ENCODE results near the gene CSNK1G3. TPM values are rescaled to one million over a fixed set of nuclear protein-coding genes. Genes with fewer than 3 reads are reported as not detected.
"Not testable (repeated sequence)": the region's sequence is repeated elsewhere in the genome, so short reads cannot be mapped to it uniquely, and the experiment has no call there.

CSNK1G3 gene
- total RNA-seq, 2 experiments from 2014 or later: 30.6 to 31.5 TPM

DNA sequence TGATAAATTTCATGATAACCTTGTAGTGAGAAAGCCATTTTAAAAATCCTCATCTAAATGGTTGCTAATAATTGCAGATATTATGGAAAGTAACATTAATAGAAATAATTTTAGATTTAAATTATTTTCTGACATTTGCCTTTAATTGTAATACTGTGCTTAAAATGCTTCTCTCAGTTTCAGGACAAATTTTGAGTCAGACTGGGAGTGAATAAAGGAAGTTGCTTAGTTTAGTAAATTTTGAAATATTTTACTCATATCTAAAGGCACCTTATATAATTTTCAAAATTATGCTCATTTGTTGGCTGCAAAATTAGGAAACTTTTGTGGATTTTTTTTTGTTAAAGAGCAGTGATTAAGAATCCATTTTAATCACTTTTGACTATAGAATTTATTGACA is 93.8 kb downstream of the CSNK1G3 start:
- ChIA-PET CTCF (interaction anchor here (1.2 to 4.4 kb wide), 2 partner anchors 14 to 182 kb away, joined by 4 to 13 read pairs; partner anchors contain the start of gene CEP120), POLR2A (no interaction called here)
- intact Hi-C loops (cut with DNase I, micrococcal nuclease): loop anchor here in 1 of 2 experiments (10.0 kb wide), 1 partner anchor 211 kb away; no protein-coding TSS in a partner anchor
- no peak for ATAC-seq
- Mint-ChIP-seq H3K4me1 (peaks cover 13% of the 10 kb centered on the region), H3K36me3 (ENCODE audit: low read depth) (no peaks in the 10 kb centered on the region), H3K27me3 (no peaks in the 10 kb centered on the region), H3K9me3 (ENCODE audit: low read depth) (no peaks in the 10 kb centered on the region), H3K27ac (no peak overlapping the region), H3K4me3 (no peak overlapping the region)
- DNase-seq: no peak

GRCh38 chr5:123610209-123610608 is 98.2 kb downstream of the CSNK1G3 start:
- H3K27ac Mint-ChIP-seq: peak overlapping the region; percentile 5
- no peak for ATAC-seq
- POLR2A ChIA-PET: no interaction called here

DNA sequence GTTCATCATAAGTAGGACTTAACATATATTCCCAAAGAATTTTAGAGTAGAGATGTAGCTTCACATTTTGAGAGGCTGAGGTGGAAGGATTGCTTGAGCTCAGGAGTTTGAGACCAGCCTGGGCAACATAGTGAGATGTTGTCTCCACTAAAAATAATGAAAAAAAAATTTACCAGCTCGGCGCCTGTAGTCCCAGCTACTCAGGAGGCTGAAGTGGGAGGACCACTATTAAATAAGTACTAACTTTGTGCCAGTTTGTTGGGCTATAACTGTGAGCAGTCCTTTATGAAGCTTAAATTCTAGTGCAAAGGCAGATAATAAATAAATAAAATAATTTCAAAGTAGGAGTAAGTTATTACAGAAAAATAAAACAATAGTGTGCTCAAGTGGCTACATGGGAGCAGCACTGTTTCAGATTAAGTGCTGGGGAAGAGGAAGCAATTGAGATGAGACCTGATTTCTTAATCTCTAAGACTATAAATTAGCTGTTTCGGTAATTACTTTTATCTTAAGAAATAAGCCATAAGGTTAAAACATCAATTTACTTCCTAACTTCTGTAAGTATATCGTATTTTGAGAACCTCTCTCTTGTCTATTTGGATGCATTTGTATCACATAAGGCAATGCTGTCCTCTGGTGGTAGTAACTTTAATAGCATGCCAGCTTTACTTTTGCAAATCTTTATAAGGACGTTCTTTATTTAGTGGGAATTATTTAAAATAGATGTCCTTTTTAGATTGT is 98.9 kb downstream of the CSNK1G3 start:
- H3K27me3 Mint-ChIP-seq: no peaks in the 10 kb centered on the region
- H3K4me1 Mint-ChIP-seq: peaks cover 11% of the 10 kb centered on the region
- no peak overlapping the region for H3K4me3 Mint-ChIP-seq
- DNase-seq (peak; percentile 14), ATAC-seq (peak; percentile 39)
- H3K36me3 Mint-ChIP-seq (ENCODE audit: low read depth): peaks cover 5% of the 10 kb centered on the region
- H3K27ac Mint-ChIP-seq: no peak overlapping the region
- intact Hi-C loops (cut with DNase I, micrococcal nuclease): loop anchor here (1.0 to 5.0 kb wide), 8 partner anchors 94 to 714 kb away; partner anchors contain the start of gene CEP120 (in 2 of the 2)
- POLR2A ChIA-PET: interaction anchor here (0.7 kb wide), 1 partner anchor 326 kb away, joined by 3 read pairs; no protein-coding TSS in a partner anchor
- H3K9me3 Mint-ChIP-seq (ENCODE audit: low read depth): no peaks in the 10 kb centered on the region
- CTCF ChIA-PET: interaction anchor here (0.6 to 2.1 kb wide), 24 partner anchors 8 to 303 kb away, joined by 3 to 15 read pairs (median 4); partner anchors contain the start of gene CEP120

More at GRCh38 chr5:123610209-123610608, 98.2 kb downstream of the CSNK1G3 start:
- peaks cover 13% of the 10 kb centered on the region for H3K4me1 Mint-ChIP-seq
- H3K4me3 Mint-ChIP-seq: no peak overlapping the region
- peaks cover 5% of the 10 kb centered on the region for H3K36me3 Mint-ChIP-seq (ENCODE audit: low read depth)
- H3K9me3 Mint-ChIP-seq (ENCODE audit: low read depth): no peaks in the 10 kb centered on the region
- H3K27me3 Mint-ChIP-seq: no peaks in the 10 kb centered on the region
- no peak for DNase-seq
- intact Hi-C loops (cut with DNase I, micrococcal nuclease): loop anchor here (1.0 to 5.0 kb wide), 7 partner anchors 93 to 713 kb away; partner anchors contain the start of gene CEP120 (in 1 of the 2)
- CTCF ChIA-PET: interaction anchor here (0.6 to 2.1 kb wide), 21 partner anchors 9 to 303 kb away, joined by 3 to 15 read pairs (median 4); partner anchors contain the start of gene CEP120

DNA sequence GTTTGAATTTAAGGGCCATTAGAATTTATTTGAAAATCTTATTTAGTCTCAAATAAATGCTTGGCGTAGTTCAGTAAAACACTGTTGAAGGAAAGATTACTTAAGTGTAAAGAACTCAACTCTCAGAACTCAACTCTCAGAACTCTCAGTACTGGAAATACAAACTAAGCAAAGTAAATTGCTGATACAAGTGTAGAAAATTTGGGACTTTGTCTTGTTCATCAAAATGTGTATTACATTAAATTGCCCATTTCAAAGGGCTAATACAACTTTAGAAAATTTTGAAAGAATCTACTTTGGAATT is 99.4 kb downstream of the CSNK1G3 start:
- Mint-ChIP-seq H3K36me3 (ENCODE audit: low read depth) (peaks cover 5% of the 10 kb centered on the region), H3K27ac (no peak overlapping the region), H3K27me3 (no peaks in the 10 kb centered on the region), H3K4me1 (peaks cover 11% of the 10 kb centered on the region), H3K9me3 (ENCODE audit: low read depth) (no peaks in the 10 kb centered on the region), H3K4me3 (no peak overlapping the region)
- DNase-seq (no peak), ATAC-seq (no peak)
- intact Hi-C loops (cut with DNase I, micrococcal nuclease): loop anchor here (1.0 to 5.0 kb wide), 8 partner anchors 94 to 715 kb away; partner anchors contain the start of gene CEP120 (in 1 of the 2)
- POLR2A ChIA-PET: interaction anchor here (0.7 kb wide), 1 partner anchor 327 kb away, joined by 3 read pairs; no protein-coding TSS in a partner anchor
- CTCF ChIA-PET: interaction anchor here (0.8 to 2.1 kb wide), 18 partner anchors 8 to 258 kb away, joined by 3 to 15 read pairs (median 5); partner anchors contain the start of gene CEP120

DNA sequence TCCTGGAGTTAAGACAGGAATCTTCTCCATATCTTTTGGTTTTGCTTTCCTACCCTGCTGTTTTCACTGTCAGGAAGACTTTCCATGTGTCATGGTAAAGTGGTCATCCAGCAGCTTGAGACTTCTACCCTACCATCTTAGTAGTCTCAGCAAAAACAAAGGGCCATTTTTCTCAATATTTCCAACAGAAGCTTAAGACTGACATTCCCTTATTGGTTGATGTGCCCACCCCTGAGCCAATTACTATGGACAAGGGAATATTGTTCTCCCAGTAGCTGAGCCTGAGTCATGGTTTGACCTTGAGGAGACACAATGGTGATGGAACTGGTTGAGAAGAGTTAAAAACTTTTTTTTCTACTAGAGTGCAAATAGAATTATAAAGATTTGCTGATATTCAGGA is 105.6 kb downstream of the CSNK1G3 start:
- no peaks in the 10 kb centered on the region for H3K9me3 Mint-ChIP-seq (ENCODE audit: low read depth)
- ChIA-PET POLR2A (no interaction called here), CTCF (no interaction called here)
- no peak overlapping the region for H3K4me3 Mint-ChIP-seq
- ATAC-seq: no peak
- no peak overlapping the region for H3K27ac Mint-ChIP-seq
- intact Hi-C loops (cut with DNase I, micrococcal nuclease): no loop called here
- H3K4me1 Mint-ChIP-seq: no peaks in the 10 kb centered on the region
- H3K36me3 Mint-ChIP-seq (ENCODE audit: low read depth): peaks cover 8% of the 10 kb centered on the region
- no peaks in the 10 kb centered on the region for H3K27me3 Mint-ChIP-seq
- no peak for DNase-seq

- no peak for DNase-seq
- H3K27ac Mint-ChIP-seq: no peak overlapping the region
- H3K4me1 Mint-ChIP-seq: no peaks in the 10 kb centered on the region
- H3K9me3 Mint-ChIP-seq (ENCODE audit: low read depth): peaks cover 28% of the 10 kb centered on the region
- H3K36me3 Mint-ChIP-seq (ENCODE audit: low read depth): peaks cover 2% of the 10 kb centered on the region
- ChIA-PET CTCF (no interaction called here), POLR2A (no interaction called here)
- H3K27me3 Mint-ChIP-seq: peaks cover 9% of the 10 kb centered on the region
- H3K4me3 Mint-ChIP-seq: no peak overlapping the region
- no peak for ATAC-seq
- intact Hi-C loops (cut with DNase I, micrococcal nuclease): no loop called here
Measured at GRCh38 chr5:123626051-123626450, 114.1 kb downstream of the CSNK1G3 start.

DNA sequence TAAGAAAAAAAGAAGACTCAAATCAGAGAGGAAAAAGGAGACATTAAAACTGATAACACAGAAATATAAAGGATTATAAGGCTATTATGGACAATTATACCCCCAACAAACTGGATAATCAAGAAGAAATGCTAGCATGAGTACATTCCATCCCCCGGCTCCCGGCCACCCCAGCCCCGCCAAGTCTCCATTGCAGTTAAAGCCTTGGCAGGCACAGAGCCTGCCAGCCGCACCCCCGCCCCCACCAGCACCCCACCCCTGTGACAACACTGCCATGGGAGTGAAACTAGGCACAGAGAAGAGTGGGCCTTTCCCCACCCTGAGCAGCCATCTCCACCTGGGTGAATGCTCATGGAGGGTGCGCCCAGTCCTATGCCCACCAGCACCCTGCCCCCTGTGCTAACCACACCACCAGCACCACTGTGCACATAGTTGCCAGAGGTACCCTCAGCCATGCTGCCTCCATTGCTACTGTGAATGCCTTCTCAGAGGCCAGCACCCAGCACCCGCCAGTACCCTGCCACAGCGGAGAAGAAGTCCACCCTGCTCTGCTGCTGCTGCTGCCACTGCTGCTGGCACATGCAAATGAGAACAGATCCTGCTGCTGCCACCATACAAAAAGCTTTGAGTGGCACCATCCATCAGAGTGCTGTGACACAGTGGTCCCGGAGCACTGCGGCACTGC is 117.0 kb downstream of the CSNK1G3 start:
- DNase-seq (no peak), ATAC-seq (no peak)
- Mint-ChIP-seq H3K4me3 (no peak overlapping the region), H3K36me3 (ENCODE audit: low read depth) (peaks cover 2% of the 10 kb centered on the region), H3K9me3 (ENCODE audit: low read depth) (peaks cover 28% of the 10 kb centered on the region), H3K27ac (no peak overlapping the region), H3K27me3 (peaks cover 12% of the 10 kb centered on the region), H3K4me1 (no peaks in the 10 kb centered on the region)
- ChIA-PET POLR2A (no interaction called here), CTCF (no interaction called here)
- intact Hi-C loops (cut with DNase I, micrococcal nuclease): no loop called here

DNA sequence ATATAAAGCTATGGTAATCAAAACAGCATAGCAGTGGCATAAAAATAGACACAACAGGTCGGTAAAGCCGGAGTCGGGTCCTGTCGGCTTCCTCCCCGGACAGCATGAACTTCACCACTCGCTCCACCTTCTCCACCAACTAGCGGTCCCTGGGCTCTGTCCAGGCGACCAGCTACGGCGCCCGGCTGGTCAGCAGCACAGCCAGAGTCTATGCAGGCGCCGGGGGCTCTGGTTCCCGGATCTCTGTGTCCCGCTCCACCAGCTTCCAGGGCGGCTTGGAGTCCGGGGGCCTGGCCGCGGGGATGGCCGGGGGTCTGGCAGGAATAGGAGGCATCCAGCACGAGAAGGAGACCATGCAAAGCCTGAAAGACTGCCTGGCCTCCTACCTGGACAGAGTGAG is 124.0 kb downstream of the CSNK1G3 start:
- ChIA-PET CTCF (no interaction called here), POLR2A (no interaction called here)
- H3K27me3 Mint-ChIP-seq: peaks cover 7% of the 10 kb centered on the region
- no peak overlapping the region for H3K27ac Mint-ChIP-seq
- intact Hi-C loops (cut with DNase I, micrococcal nuclease): no loop called here
- H3K36me3 Mint-ChIP-seq (ENCODE audit: low read depth): no peaks in the 10 kb centered on the region
- H3K4me1 Mint-ChIP-seq: no peaks in the 10 kb centered on the region
- ATAC-seq: no peak
- H3K9me3 Mint-ChIP-seq (ENCODE audit: low read depth): peaks cover 2% of the 10 kb centered on the region
- no peak overlapping the region for H3K4me3 Mint-ChIP-seq
- no peak for DNase-seq

DNA sequence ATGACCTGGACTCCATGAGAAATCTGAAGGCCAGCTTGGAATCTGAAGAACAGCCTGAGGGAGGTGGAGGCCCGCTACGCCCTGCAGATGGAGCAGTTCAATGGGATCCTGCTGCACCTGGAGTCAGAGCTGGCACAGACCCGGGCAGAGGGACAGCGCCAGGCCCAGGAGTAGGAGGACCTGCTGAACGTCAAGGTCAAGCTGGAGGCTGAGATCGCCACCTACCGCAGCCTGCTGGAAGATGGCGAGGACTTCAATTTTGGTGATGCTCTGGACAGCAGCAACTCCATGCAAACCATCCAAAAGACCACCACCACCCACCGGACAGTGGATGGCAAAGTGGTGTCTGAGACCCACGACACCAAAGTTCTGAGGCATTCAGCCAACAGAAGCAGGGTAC is 125.1 kb downstream of the CSNK1G3 start:
- ATAC-seq; intact Hi-C loops (cut with DNase I, micrococcal nuclease); H3K9me3 Mint-ChIP-seq (ENCODE audit: low read depth); POLR2A ChIA-PET; H3K4me1 Mint-ChIP-seq; H3K4me3 Mint-ChIP-seq; H3K27me3 Mint-ChIP-seq; H3K27ac Mint-ChIP-seq; CTCF ChIA-PET; H3K36me3 Mint-ChIP-seq (ENCODE audit: low read depth); DNase-seq: not testable (repeated sequence)

- Mint-ChIP-seq H3K4me3 (no peak overlapping the region), H3K9me3 (ENCODE audit: low read depth) (peaks cover 2% of the 10 kb centered on the region), H3K27me3 (peaks cover 9% of the 10 kb centered on the region), H3K4me1 (no peaks in the 10 kb centered on the region), H3K36me3 (ENCODE audit: low read depth) (no peaks in the 10 kb centered on the region), H3K27ac (no peak overlapping the region)
- ATAC-seq: no peak
- intact Hi-C loops (cut with DNase I, micrococcal nuclease): no loop called here
- no peak for DNase-seq
- POLR2A ChIA-PET: no interaction called here
- CTCF ChIA-PET: no interaction called here
Measured at GRCh38 chr5:123639244-123639643, 127.3 kb downstream of the CSNK1G3 start.

GRCh38 chr5:123645024-123645603 is 133.1 kb downstream of the CSNK1G3 start:
- no peak overlapping the region for H3K4me3 Mint-ChIP-seq
- ChIA-PET CTCF (no interaction called here), POLR2A (no interaction called here)
- no peak for DNase-seq
- H3K27me3 Mint-ChIP-seq: peaks cover 22% of the 10 kb centered on the region
- no peak overlapping the region for H3K27ac Mint-ChIP-seq
- peak; percentile 53 for ATAC-seq
- intact Hi-C loops (cut with DNase I, micrococcal nuclease): no loop called here
- H3K4me1 Mint-ChIP-seq: peaks cover 2% of the 10 kb centered on the region
- H3K9me3 Mint-ChIP-seq (ENCODE audit: low read depth): peaks cover 5% of the 10 kb centered on the region
- no peaks in the 10 kb centered on the region for H3K36me3 Mint-ChIP-seq (ENCODE audit: low read depth)

Data from activated CD4-positive, alpha-beta T cell treated with anti-CD3 and anti-CD28 coated beads for 36 hours (primary cell).